Mammary epithelial cell (primary cell): ENCODE results near the gene KLHL29.

Experiments
- CTCF ChIP-seq, 2 donors: IDR thresholded peaks in 1 of 2; conservative IDR thresholded peaks in 1 of 2; 2 replicates each; pipeline ENCODE4 v1.5.1; 2011 to 2012; ENCODE audit warnings: inconsistent platforms in 2 of 2, low read length in 2 of 2, mild to moderate bottlenecking in 2 of 2, control low read depth in 1 of 2, low read depth in 1 of 2; ENCODE audit not compliant: insufficient read depth in 1 of 2; ENCODE audit errors: extremely low read depth in 1 of 2
- EZH2 ChIP-seq: IDR thresholded peaks from 2 replicates; pipeline ENCODE4 v1.6.1; 2012; ENCODE audit warnings: low read length, inconsistent platforms, borderline replicate concordance

DNA sequence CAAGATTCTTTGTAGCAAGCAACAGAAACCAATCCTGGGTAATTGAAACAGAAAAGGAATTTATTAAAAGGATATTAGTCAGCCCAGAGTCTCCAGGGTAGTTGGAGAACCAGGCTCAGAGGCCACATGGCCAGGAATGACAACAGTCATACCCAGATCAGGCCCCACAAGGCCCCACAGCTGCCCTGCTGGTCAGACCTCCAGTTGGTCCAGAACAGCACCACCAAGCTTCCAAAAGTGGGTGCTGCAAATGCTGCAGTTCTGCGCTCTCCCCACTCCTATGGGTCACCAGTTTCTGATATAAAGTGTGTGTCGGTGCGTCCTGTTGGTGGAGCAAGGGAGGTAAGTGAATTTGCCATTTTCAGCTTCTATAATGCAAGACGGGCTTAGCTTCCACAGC lies 29.9 kb downstream of the KLHL29 start:
- TF ChIP-seq EZH2 (no peak), CTCF (conservative IDR thresholded peaks at IDR 0.05 in 1 of 2, IDR thresholded peaks at IDR 0.05 in 1 of 2; ENCODE audit: extremely low read depth in 1 of 2, insufficient read depth in 1 of 2, low read depth in 1 of 2, low read length in 2 of 2) (peak; percentile 21 to 34)
